IPS-15b (cell line): ENCODE measurements around the gene AARS2.

Source experiments
- H3K27me3 ChIP-seq: one replicate; pipeline ENCODE4 v1.6.1; 2013; ENCODE audit warnings: low read length; ENCODE audit not compliant: control insufficient read depth, insufficient read depth
- H3K36me3 ChIP-seq: one replicate; pipeline ENCODE4 v1.6.1; 2013; ENCODE audit warnings: low read length; ENCODE audit not compliant: control insufficient read depth, insufficient read depth
- H3K4me1 ChIP-seq: one replicate; pipeline ENCODE4 v1.6.1; 2013; ENCODE audit warnings: mild to moderate bottlenecking, low read length; ENCODE audit not compliant: control insufficient read depth, insufficient read depth
- H3K4me3 ChIP-seq: one replicate; pipeline ENCODE4 v1.5.1; 2013; ENCODE audit warnings: low read depth, low read length
- H3K9ac ChIP-seq: one replicate; pipeline ENCODE4 v1.6.1; 2013; ENCODE audit warnings: low read depth, mild to moderate bottlenecking, low read length
- H3K9me3 ChIP-seq: one replicate; pipeline ENCODE4 v1.6.1; 2013; ENCODE audit warnings: mild to moderate bottlenecking, low read length; ENCODE audit not compliant: control insufficient read depth, insufficient read depth

Gene AARS2

GRCh38 chr6:44307217-44307616 lies 5.9 kb downstream of the AARS2 start:
- no peak overlapping the region for H3K9ac ChIP-seq

GRCh38 chr6:44306710-44307109 lies 6.4 kb downstream of the AARS2 start:
- no peak overlapping the region for H3K4me3 ChIP-seq
- H3K36me3 ChIP-seq, result peaks cover 89% of the 10 kb centered on the region
- H3K9me3 ChIP-seq, result no peaks in the 10 kb centered on the region
- no peaks in the 10 kb centered on the region for H3K4me1 ChIP-seq
- no peaks in the 10 kb centered on the region for H3K27me3 ChIP-seq
- H3K9ac ChIP-seq, result no peak overlapping the region

More at GRCh38 chr6:44307217-44307616, 5.9 kb downstream of the AARS2 start:
- Histone ChIP-seq H3K4me1 (no peaks in the 10 kb centered on the region), H3K27me3 (no peaks in the 10 kb centered on the region), H3K4me3 (no peak overlapping the region), H3K9me3 (no peaks in the 10 kb centered on the region), H3K36me3 (peaks cover 88% of the 10 kb centered on the region)

DNA sequence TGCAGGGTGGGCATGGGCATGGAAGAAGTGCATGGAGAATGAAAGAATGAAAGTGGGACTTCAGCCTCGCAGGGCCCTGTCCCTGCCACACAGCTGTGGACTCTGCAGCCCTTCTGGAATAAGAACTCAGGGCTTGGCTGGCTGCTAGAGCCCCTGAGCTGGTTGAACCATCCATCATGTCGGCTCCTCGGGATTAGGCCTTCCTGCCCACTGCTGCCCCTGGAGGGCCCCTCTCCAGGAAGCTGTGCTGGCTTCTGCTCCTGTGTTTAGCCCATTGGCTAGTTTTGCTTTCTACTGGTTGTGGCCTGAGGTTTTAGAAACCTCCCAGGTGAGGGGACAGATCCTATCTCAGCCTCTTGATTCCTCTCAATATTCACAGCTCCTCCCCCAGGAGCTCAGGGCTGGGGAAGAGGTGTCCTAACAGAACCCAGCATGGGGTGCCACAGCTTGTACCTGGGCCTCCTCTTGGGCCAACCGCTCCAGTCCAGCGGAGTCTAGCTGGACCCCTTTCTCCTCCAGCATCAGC lies 7.9 kb downstream of the AARS2 start:
- Histone ChIP-seq H3K9ac (no peak overlapping the region), H3K27me3 (no peaks in the 10 kb centered on the region), H3K4me1 (no peaks in the 10 kb centered on the region), H3K9me3 (no peaks in the 10 kb centered on the region), H3K4me3 (no peak overlapping the region), H3K36me3 (peaks cover 87% of the 10 kb centered on the region)

GRCh38 chr6:44304282-44305199 lies 8.6 kb downstream of the AARS2 start:
- Histone ChIP-seq H3K4me3 (no peak overlapping the region), H3K36me3 (peaks cover 83% of the 10 kb centered on the region), H3K4me1 (no peaks in the 10 kb centered on the region), H3K9ac (no peak overlapping the region), H3K9me3 (no peaks in the 10 kb centered on the region), H3K27me3 (no peaks in the 10 kb centered on the region)

DNA sequence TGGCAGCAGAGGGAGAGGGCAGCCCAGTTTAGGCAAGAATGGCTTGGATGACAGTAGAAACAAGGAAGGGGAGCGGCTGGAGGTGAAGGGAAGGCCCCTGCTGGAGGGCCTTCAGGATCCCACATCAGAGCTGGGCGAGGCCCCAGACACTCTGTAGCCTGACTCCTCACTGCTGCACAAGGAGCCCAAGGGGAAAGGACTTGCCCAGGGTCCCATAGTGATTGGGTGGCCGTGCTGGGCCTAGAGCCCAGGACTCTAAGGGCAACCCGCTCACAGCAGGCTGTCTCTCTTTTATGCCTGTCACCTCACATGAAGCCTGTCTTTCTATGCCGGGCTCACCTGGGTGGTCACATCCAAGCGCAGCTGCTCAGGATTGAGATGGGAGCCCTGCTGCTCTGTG lies 9.3 kb downstream of the AARS2 start:
- no peaks in the 10 kb centered on the region for H3K9me3 ChIP-seq
- H3K36me3 ChIP-seq, result peaks cover 77% of the 10 kb centered on the region
- no peak overlapping the region for H3K4me3 ChIP-seq
- no peaks in the 10 kb centered on the region for H3K4me1 ChIP-seq
- H3K9ac ChIP-seq, result no peak overlapping the region
- H3K27me3 ChIP-seq, result no peaks in the 10 kb centered on the region

DNA sequence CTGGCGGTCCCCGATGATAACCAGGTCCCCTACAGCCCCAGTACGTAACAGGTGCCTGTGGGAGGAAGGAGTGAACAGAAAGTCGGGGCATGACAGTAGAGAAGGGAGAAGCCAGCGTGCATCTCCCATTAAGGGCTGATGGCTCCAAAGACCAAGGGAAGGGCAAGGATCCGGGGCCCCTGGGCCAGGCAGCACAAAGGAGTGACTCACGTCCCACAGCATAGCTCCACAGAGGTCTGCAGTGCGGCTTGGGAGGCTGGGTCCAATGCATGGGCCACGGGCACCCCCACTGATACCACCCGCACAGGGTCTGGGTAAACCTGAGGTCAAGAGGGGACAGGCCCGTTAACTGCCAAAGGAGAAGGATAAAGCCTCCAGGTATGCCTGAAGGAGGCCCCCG lies 10.3 kb downstream of the AARS2 start:
- Histone ChIP-seq H3K4me3 (no peak overlapping the region), H3K36me3 (peaks cover 74% of the 10 kb centered on the region), H3K27me3 (no peaks in the 10 kb centered on the region), H3K9me3 (no peaks in the 10 kb centered on the region), H3K4me1 (no peaks in the 10 kb centered on the region), H3K9ac (no peak overlapping the region)

DNA sequence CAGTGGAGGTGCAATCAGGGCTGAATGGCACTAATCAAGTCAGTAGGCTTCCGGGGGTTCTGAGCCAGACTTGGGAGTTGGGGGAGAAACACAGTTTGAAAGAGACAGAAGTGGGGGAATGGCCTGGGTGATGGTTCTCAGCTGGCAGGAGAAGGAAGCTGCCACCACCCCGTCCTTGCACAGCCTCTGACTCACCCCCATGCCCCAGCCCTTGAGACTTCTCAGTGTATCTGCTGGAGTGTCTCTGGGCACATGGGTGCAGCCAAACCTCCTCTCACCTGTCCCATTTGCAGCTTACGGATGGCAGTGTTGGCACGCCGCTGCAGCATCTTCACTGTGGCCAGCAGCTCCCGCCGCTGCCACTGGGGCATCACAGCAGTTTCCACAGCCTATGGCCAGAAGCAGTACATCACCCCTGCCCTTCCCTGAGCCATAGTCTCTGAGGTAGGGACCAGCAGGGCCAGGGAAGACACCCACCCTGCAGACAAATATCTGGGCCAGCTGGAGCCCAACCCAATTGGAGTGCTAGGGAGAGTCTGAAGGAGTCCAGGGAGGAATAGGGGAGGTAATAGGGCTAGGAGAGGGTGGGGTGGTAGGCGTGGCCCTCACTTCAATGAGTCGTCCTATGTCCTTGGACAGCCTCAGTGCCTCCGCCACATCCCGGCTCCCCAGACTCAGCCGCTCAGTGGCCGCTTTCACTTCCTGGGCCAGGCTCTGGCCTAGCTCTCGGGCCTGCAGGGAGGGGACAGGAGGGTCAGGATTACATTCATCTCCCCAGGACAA lies 11.2 kb downstream of the AARS2 start:
- Histone ChIP-seq H3K36me3 (peaks cover 66% of the 10 kb centered on the region), H3K9ac (no peak overlapping the region), H3K27me3 (peaks cover 1% of the 10 kb centered on the region), H3K4me3 (no peak overlapping the region), H3K9me3 (no peaks in the 10 kb centered on the region), H3K4me1 (no peaks in the 10 kb centered on the region)

- Histone ChIP-seq H3K9me3 (no peaks in the 10 kb centered on the region), H3K36me3 (peaks cover 59% of the 10 kb centered on the region), H3K4me1 (no peaks in the 10 kb centered on the region), H3K9ac (no peak overlapping the region), H3K27me3 (peaks cover 10% of the 10 kb centered on the region), H3K4me3 (no peak overlapping the region)
Observed at GRCh38 chr6:44301106-44301505, 12.0 kb downstream of the AARS2 start.

DNA sequence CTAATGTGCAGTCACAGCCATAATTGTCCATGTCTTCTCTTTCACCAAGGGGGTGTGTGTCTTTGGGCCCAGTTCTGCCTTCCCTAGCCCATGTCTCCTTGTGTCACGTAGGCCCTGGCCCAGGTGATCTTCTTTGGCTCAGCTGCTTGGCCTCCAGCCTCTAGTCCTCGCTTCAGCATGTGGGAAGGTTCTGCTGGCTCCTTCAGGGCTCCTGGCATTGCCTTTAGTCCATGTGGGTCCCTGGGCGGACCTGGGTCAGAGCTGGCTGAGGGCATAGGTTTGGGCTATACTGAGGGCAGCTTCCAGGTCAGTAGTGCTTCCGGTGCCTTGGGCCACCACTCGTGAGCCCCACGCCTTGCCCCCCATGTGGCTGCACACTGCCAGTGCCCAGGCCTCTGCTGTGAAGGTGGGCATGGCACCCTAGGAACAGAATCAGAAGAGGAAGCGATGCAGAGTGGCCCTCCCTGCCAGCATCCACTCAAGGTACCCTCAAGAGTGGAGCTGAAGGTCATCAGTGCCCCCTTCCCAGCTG lies 12.8 kb downstream of the AARS2 start:
- H3K36me3 ChIP-seq, result peaks cover 52% of the 10 kb centered on the region
- H3K9ac ChIP-seq, result no peak overlapping the region
- H3K4me1 ChIP-seq, result no peaks in the 10 kb centered on the region
- H3K9me3 ChIP-seq, result no peaks in the 10 kb centered on the region
- peaks cover 13% of the 10 kb centered on the region for H3K27me3 ChIP-seq
- H3K4me3 ChIP-seq, result no peak overlapping the region

DNA sequence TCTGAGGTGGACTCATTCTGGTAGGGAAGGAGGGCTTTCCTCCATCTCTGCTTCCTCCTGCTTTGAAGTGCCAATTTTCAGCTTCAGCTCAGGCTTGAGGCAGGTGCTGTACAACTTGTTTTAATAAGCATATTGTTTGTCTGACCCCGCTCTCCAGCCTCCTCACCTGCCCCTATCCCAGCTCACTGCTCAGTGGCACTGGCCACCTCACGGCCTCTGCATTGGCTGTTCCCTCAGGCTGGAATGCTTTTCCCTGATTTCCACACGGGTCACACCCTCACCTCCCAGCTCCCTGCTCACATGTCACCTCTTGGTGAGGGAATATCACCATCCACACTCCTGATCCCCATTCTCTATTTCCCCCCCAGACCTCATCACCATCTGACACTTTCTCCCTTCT lies 14.3 kb downstream of the AARS2 start:
- no peaks in the 10 kb centered on the region for H3K4me1 ChIP-seq
- H3K4me3 ChIP-seq, result no peak overlapping the region
- peaks cover 16% of the 10 kb centered on the region for H3K27me3 ChIP-seq
- peaks cover 37% of the 10 kb centered on the region for H3K36me3 ChIP-seq
- H3K9ac ChIP-seq, result no peak overlapping the region
- H3K9me3 ChIP-seq, result no peaks in the 10 kb centered on the region

DNA sequence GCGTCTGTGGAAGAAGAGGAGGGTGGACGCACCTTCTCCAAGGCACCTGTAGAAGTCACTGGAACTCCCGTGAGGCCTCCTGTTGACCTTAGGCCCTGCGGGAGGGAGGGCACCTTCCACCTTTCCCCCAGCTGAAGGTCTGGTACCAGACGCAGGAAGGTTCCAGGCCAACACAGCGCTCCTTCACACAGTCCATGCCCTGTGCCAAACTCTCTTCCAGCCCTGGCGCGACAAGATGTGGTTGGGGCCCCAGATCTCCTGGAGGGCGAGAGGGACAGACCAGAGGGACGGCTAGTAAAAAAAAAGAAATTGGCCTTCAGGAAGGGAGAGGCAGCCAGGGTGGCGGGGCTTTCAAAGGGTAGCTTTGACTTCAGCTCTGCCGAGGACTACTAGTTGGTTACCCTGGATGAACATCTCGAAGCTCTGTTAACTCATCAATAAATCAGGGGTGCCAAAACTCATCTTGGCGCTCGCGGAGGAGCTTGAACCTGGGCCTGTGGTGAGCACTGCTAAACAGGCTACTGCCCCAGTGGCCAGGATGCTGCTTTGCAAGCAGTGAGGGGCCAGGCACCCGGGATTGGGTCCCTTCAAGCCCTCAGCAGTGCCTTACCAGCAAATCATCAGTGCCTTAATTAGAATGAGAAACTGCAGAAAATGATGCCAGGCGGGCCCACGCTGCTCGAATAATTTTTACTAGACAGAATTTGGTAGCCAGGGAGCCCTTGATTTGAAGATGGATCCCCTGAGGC lies 14.9 kb downstream of the AARS2 start:
- H3K9ac ChIP-seq, result peak overlapping the region; percentile 54
- no peaks in the 10 kb centered on the region for H3K4me1 ChIP-seq
- H3K4me3 ChIP-seq, result peak overlapping the region; percentile 76
- peaks cover 31% of the 10 kb centered on the region for H3K36me3 ChIP-seq
- H3K9me3 ChIP-seq, result no peaks in the 10 kb centered on the region
- peaks cover 16% of the 10 kb centered on the region for H3K27me3 ChIP-seq
